T-helper 2 cell (primary cell): ENCODE data around the gene IL10RB.
"Not testable (repeated sequence)": the region's sequence is repeated elsewhere in the genome, so short reads cannot be mapped to it uniquely, and the experiment has no call there.

Source experiments
- DNase-seq, 5 experiments: peaks; one replicate each; pipeline versions ENCODE4 v3.0.0 to v3.0.0-alpha.2; 2012 to 2022

Gene IL10RB

DNA sequence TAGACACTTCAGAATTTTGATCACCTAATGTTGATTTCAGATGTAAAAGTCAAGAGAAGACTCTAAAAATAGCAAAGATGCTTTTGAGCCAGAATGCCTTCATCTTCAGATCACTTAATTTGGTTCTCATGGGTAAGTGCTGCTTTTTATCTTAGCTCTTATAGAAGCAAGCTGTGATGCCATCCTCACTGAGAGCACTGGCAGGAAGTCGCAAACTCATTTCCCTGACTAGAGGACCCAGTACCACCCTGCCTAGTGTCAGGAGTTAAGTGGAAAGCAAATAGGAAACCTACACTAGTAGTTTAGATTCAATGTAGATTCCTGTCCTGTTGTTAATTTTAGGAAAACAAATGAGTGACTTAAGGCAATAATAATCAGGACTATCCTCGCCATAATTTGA lies 24.3 kb upstream of the IL10RB start:
- peak in 1 of 5 experiments; percentile 68 for DNase-seq

DNA sequence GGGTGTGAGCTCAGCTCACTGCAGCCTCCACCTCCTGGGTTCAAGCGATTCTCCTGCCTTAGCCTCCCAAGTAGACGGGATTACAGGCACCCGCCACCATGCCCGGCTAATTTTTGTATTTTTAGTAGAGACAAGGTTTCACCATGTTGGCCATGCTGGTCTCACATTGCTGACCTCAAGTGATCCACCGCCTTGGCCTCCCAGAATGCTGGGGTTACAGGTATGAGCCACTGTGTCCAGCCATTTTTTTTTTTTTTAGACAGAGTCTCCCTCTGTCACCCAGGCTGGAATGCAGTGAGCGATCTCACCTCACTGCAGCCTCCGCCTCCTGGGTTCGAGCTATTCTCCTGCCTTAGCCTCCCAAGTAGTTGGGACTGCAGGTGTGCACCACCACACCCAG lies 23.3 kb upstream of the IL10RB start:
- not testable (repeated sequence) for DNase-seq

DNA sequence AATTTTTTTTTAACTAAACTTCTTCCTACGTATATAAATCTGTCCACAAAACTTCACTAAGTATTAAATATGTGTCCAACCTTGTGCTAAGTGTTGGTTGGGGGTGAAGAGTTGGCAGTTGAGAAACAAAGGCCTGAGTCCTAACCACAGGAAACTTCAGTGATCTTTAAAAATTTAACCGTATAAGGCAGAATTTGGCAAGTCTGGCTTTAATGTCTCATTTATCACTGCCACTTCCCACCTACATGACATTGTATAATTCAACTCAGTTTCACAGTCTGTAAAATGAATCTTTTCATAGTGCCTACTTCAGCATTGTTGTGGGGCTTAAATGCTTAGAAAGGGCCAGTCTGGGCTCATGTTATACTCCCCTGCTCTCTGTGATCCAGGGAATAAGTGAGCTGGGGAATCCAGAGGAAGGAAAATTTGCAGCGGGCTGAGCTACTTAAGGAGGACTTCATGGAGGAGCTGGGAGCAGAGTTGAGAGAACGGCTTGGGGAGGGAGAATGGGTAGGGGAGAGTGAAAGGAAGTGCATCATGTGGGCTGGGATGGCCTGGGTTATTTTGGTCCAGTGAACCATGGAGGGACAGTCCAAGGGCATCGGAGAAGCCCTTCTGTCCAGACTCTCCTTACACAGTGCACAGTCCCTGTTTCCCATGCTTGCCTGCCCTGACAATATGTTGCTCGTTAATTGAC lies 21.9 kb upstream of the IL10RB start:
- peak in 1 of 5 experiments; percentile 70 for DNase-seq

DNA sequence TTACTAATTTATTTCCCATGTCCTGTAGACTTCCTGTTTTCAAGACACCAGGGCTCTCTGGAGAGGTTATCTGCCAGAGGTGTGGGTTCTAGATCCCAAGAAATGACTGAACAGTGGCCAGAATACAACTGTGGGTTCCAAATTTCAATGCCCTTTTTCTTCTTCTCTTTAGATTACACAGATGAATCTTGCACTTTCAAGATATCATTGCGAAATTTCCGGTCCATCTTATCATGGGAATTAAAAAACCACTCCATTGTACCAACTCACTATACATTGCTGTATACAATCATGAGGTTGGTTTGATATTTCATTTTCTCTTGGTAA lies 21.4 kb upstream of the IL10RB start:
- peak in 1 of 5 experiments; percentile 69 for DNase-seq

DNA sequence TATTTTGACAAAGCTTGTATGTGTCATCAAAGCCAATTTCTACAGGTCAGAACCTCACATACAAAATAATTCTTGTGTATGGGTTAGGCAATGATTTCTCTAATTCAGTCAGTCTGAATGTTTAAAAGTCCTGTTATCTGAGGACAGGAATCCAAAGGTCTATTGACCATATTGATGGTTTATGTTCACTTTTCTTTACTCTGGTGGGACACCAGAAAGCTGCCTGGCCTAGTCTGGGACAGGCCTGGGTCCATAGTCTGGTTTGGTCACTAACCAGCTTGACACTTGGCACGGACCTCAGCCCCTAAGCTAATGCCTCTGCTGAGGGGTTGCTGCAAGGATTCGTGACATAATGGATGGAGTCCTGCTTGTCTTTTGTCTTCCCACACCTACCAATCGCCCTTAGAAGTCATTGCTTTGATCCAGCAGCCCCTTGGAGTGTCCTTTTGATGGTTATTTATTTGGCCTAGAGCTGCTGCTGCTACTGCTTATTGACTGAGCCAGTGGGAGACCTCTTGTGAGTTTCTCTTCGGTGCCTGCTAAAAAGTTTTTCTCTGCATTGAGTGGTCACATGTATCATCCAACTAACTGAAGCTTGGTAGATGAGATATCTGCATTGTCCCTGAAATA lies 20.8 kb upstream of the IL10RB start:
- no peak for DNase-seq

DNA sequence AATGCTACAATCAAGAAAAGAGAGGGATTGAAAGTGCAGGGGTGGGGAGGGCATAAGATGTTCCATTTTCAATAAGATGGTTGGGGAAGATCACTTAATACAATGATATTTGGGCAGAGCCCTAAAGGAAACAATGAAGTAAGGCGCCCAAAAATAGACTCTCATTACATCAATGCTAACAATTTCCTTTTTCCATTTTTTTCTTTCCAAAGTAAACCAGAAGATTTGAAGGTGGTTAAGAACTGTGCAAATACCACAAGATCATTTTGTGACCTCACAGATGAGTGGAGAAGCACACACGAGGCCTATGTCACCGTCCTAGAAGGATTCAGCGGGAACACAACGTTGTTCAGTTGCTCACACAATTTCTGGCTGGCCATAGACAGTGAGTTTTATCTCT lies 19.7 kb upstream of the IL10RB start:
- no peak for DNase-seq

DNA sequence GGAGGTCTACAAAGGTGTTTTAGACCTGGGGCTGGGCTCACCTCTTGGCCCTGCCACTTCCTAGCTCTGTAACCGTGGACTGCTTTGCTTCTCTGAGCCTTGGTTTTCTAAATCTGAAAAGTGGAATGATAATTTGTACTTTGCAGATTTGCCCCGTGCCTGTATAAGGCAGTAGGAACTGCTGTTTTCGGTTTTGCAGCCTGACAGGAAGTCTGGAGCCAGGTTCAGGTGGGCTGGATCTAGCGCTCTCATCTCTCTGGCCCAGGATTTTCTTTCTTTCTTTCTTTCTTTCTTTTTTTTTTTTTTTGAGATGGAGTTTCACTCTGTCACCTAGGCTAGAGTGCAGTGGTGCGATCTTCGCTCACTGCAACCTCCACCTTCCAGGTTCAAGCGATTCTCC lies 19.2 kb upstream of the IL10RB start:
- no peak for DNase-seq

DNA sequence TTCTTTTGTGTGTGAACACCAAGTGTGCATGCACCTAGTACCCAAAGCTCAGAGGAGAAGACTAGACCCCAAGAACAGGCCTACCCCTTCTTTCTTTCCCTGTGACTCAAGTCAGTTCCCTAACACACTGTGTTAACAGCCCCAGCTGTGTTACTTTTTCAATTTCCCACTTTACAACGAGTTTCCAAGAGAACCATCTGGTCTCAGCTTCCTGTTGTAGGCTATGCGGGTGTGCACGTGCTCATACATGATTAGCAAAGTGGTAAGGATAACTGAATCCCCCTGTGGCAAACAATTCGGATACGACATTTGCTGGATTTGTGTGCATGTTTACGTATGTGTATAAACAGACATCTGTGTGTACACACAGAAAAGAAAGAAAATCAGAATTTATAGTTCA lies 18.6 kb upstream of the IL10RB start:
- no peak for DNase-seq

DNA sequence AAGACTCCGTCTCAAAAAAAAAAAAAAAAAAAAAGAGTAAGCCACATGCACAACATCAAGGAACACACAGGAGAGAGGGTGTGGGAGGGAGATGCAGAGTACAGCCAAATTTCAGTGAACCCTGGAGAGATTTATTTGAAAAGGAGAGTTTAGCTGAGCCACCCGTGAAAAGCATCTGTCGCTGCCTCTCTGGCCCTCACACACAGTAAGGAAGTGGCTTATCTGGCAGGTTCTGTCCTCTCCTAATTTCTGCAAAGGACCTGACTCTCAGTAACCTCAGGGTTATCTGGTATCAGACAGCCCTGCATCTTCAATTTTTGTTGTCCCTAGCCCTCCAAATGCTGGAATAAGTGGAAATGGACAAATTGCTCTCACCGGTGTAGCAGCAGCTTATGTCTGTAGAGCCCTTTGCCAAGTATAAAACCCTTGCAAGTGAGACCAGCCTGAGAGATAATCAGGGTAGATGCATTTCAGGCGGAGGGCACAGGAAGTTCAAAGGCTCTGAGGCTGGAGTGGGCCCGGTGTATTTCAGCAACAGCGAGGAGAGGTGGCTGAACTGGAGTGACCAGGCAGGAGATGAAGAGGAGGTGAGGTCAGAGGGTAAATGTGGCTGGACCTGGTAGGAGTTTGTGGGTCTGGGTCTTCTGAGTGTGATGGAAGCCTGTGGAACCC lies 16.7 kb upstream of the IL10RB start:
- DNase-seq: no peak

DNA sequence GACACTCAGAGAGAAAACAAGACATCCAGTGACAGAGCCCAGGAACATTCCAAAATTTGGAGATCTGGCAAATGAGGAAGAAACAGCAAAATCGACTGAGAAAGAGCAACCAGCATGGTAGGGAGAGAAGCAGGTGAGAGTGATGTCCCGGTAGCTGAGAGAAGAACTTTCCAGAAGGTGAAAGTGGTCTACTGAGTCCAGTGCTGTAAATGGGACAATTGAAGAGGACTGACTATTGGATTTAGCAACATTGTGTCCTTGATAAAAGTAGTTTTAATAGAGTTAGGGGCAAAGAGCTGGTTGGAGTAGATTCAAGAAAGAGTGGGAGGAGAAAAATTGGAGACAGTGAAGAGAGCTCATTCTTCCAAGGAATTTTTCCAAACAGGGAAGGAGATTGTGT lies 15.0 kb upstream of the IL10RB start:
- no peak for DNase-seq

DNA sequence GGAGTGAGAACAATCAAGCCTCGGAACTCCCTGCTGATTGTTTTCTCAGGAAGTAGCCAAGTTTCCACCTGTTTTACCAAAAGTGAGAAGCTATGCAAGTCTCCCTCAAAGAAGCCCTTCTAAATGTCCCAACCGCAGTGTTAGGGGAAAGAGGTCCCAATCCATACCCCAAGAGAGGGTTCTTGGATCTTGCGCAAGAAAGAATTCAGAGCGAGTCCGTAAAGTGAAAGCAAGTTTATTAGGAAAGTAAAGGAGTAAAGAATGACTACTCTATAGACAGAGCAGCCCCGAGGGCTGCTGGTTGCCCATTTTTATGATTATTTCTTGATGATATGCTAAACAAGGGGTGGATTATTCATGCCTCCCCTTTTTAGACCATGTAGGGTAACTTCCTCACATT lies 12.8 kb upstream of the IL10RB start:
- not testable (repeated sequence) for DNase-seq

DNA sequence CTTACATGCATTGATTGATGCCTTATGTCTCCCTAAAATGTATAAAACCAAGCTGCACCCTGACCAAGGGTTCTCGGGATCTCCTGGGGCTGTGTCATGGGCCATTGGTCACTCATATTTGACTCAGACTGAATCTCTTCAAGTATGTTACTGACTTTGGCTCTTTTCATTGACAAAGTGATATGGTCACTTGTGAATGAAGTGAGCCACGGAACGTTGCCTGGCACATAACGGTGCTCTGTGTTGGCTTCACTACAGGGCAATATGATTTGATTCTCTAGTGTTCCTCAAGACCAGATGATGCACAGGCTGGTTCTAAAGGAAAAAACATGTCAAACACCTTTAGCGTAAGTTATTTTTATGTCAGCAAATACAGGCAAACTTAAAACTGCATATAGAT lies 11.4 kb upstream of the IL10RB start:
- no peak for DNase-seq

DNA sequence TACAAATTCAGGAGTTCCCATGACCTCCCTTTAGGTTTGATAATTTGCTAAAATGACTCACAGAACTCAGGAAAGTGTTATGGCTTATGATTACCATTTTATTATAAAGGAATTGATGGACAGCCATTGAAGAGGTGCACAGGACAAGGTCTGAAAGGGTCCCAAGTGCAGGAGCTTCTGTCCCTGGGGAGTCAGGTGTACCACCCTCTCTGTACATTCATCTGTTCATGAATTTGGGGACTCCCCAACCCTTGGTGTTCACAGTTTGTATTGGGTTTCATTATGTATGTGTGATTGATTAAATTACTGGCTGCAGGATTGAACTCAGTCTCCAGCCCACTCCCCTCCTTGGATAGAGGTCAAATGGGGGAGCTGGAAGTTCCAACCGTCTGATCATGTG lies 10.8 kb upstream of the IL10RB start:
- no peak for DNase-seq

DNA sequence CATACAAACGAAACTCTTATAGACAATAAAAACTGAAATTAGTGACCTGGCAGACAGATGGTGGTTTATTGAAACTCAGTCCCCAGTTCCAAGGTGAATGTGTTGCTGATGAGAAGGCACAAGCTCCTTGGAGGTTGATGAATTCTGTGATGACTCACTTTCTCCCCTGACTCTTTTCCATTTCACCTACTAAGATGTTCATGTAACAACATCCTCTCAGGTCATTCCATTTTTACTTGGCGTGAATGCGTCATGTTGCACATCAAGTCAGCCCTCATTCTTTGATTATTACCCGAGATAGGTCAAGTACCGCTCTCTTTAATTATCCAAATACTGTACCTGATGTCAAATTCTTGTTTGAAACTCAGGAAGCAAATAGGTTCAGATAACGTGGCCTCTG lies 10.1 kb upstream of the IL10RB start:
- peak in 1 of 5 experiments; percentile 57 for DNase-seq

DNA sequence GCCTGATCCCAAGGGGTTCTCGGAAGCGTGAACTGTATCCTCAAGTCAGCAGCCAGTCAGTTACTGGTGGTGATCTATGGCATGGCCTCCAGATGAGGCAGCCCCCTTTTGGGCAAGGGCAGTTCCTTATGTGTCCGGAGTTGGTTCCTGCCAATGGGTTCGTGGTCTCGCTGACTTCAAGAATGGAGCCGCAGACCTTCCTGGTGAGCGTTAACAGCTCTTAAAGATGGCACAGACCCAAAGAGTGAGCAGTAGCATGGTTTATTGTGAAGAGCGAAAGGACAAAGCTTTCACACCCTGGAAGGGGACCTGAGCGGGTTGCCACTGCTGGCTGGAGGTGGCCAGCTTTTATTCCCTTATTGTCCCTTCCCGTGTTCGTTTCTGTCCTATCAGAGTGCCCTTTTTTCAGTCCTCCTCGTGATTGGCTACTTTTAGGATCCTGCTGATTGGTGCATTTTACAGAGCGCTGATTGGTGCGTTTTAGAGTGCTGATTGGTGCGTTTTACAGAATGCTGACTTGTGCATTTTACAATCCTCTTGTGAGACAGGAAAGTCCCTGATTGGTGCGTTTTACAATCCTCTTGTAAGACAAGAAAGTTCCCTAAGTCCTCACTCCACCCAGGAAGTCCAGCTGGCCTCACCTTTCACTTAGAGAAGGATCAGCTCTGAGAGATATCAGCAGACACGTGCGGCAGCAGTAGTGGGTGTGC lies 8.9 kb upstream of the IL10RB start:
- no peak for DNase-seq

DNA sequence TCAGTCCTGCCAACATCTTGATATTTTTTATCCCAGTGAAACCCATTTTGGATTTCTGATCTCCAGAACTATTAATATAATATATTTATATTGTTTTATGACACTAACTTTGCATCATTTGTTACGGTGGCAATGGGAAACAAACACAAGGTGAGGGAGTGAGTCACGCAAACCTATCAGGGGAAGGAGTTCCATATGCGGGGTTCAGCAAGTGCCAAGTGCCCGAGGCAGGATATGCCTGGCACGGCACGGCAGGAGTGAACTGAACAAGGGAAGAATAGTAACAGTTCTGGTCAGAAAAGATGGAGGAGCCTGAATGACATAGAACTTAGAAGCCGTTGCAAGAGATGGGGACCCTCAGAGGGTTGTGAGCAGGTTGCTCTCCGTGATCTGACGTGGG lies 7.7 kb upstream of the IL10RB start:
- no peak for DNase-seq

DNA sequence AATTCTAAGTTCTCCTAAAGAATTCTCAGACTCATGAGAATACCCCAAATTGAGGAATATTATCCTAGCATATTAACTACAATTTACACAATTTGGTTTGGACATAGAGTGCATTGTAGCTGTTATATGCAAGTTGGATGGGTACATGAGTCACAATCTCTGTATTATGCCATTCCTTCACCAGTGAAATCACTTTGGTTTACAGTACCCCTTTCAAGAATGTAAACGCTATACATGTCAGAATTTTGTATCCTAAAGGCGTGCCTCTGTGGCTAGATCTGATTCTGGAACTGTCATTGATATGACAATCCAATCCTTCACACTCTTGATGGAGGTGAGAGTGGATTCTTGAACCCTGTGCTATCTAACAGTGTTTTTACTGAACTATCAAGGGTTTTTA lies 6.7 kb upstream of the IL10RB start:
- no peak for DNase-seq

DNA sequence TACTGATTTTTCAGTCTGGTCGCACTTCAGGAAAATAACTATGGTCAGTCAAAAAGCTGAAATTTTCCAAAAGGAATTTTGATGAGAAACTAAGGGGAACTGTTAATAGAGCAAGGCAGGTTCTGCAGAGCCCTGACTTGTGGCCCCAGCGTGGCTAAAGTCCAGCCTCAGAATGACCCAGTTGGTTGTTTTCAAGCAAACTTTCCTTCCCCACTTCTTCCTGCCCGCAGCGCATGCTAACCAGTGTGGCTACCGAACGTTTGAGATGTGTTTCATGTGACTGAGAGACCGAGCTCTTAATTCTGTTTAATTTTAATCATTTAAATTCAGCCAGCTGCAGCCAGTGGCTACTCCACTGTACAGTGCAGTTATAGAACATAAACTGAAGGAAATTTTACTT lies 6.2 kb upstream of the IL10RB start:
- DNase-seq: no peak

DNA sequence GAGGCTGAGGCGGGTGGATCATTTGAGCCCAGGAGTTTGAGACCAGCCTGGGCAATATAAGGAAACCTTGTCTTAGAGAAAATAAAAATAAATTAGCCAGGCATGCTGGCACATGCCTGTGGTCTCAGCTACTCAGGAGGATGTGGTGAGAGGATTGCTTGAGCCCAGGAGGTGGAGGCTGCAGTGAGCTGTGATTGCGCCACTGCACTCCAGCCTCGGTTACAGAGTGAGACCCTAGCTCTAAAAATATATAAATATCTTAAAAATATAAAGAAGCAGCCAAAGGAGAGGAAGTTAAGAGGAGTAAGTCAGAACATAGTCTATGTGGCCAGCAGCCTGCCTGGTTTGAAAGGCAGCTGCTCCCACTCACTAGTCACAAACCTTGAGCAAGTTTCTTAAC lies 4.5 kb upstream of the IL10RB start:
- DNase-seq: peak in 1 of 5 experiments; percentile 77

DNA sequence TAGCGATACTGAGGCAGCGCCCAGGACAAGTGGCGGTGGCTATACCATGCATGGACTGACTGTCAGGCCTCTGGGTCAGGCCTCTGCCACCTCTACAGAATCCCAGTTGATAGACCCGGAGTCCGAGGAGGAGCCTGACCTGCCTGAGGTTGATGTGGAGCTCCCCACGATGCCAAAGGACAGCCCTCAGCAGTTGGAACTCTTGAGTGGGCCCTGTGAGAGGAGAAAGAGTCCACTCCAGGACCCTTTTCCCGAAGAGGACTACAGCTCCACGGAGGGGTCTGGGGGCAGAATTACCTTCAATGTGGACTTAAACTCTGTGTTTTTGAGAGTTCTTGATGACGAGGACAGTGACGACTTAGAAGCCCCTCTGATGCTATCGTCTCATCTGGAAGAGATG lies 3.2 kb upstream of the IL10RB start:
- no peak for DNase-seq

DNA sequence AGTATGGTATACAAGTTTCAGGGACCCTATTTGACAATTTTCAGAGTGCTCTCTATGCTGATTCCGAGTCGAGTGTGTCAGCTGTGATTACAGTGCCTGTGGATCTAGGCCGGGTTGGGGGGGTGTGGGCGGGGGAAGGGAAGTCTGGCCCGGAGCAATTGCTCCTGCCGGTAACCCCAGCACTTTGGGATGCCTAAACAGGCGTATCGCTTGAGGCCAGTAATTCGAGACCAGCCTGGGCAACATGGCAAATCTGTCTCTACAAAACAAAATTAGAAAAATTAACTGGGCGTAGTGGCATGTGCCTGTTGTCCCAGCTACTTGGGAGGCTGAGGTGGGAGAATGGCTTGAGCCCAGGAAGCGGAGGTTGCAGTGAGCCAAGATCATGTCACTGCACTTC lies 1.6 kb upstream of the IL10RB start:
- DNase-seq: no peak

DNA sequence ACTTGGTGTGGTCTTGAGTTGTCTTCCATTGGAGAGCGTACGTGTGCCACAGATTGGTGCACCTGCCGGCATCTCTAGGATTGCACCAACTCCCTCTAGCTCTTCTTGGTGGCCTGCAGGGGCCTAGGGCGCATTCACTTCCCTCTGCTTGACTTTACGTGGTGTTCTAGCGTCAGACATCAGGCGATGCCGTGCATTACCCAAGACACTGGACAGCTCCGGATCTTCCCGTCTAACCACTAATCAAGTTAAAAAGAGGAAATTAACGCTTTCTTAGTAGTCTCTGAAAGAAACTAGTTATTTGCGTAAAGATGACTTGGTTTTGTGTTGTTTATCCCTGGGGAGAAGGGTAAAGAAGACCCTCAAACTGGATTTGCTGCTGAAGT lies 510 bp upstream of the IL10RB start:
- peak in 2 of 5 experiments; percentile 16 to 59 for DNase-seq

DNA sequence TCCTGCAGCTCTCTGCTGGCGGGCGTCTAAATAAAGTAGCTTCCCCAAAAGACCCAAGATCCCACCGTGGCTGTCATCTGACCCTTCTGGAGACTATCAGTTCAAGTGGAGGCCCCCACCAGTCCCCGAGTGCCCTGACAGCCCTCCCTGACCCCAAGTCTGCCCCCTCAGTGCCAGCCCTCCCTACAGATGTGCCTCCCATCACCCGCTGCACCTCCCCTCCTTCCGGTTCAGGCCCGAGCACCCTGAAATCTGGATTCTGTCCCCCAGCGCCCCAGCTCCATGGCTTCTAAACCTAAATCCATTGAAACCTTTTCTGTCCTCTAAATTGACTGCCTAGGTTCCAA lies 595 bp downstream of the IL10RB start:
- peak in 2 of 5 experiments; percentile 15 to 71 for DNase-seq

DNA sequence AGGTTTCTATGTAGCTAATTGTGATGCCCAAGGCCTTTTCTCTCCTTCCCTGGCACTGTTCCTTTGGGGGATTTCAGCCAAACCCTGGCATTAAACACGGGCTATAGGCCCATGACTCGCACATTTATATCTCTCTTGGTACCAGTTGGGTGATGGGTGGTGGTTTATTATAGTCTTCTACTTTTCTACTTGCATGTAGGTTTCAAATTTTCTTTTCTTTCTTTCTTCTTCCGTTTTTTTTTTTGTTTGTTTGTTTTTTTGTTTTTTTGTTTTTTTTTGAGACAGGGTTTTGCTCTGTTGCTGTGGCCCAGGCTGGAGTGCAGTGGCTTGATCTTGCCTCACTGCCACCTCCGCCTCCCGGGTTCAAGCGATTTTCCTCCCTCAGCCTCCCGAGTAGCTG lies 1.1 kb downstream of the IL10RB start:
- no peak for DNase-seq
